ENCODE measurements around the gene GCAT.

- TF ChIP-seq POLR2A (IDR thresholded peaks at IDR 0.05; ENCODE audit: low read length), result no peak
- no peak for TF ChIP-seq GATA1 (IDR thresholded peaks at IDR 0.05; ENCODE audit: low read depth, low read length)
Observed at GRCh38 chr22:37796079-37796478, 11.7 kb upstream of the GCAT start.

All from erythroblast (primary cell).